H1 (cell line): Measurements from ENCODE around the gene ZDHHC3. TPM values are rescaled to one million over a fixed set of nuclear protein-coding genes. Genes with fewer than 3 reads are reported as not detected.

Experiments
- CTCF ChIA-PET: fragments of 300-600 bp; sonication (Branson Sonifier 250); formaldehyde crosslinking; loops from one replicate; lab custom pipeline; 2021; ENCODE audit not compliant: partially characterized antibody; lab: Charles Lee
- POLR2A ChIA-PET: fragments of 300-600 bp; sonication (Branson Sonifier 250); formaldehyde crosslinking; loops from one replicate; lab custom pipeline; 2021; ENCODE audit warnings: inconsistent platforms; ENCODE audit not compliant: partially characterized antibody; lab: Charles Lee
- DNase-seq, 2 experiments: peaks; one replicate each; pipeline versions ENCODE4 v3.0.0 to v3.0.0-alpha.2; 2010 to 2022; ENCODE audit warnings: low spot score in 2 of 2, low read depth in 1 of 2, mixed read lengths in 1 of 2
- FAIRE-seq: peaks from 2 replicates; lab custom pipeline; 2011; peaks lifted over from hg19 to GRCh38; lab: Jason Lieb, UNC
- H2AFZ ChIP-seq: 2 replicates; pipeline ENCODE4 v1.8.1; 2012; ENCODE audit warnings: low read length, inconsistent platforms
- H2AK5ac ChIP-seq: 2 replicates; pipeline ENCODE4 v1.6.1; 2013; ENCODE audit warnings: low read depth, low read length
- H2BK120ac ChIP-seq: replicated peaks from 2 replicates; pipeline ENCODE3; 2013; ENCODE audit warnings: low read depth, low read length, inconsistent platforms
- H2BK12ac ChIP-seq: 2 replicates; pipeline ENCODE4 v1.6.1; 2013; ENCODE audit warnings: low read depth, low read length
- H2BK15ac ChIP-seq: 2 replicates; pipeline ENCODE4 v1.6.1; 2013; ENCODE audit warnings: low read length
- H2BK20ac ChIP-seq: 2 replicates; pipeline ENCODE4 v1.6.1; 2013; ENCODE audit warnings: low read length
- H2BK5ac ChIP-seq: 2 replicates; pipeline ENCODE4 v1.6.1; 2013; ENCODE audit warnings: low read depth, low read length
- H3K14ac ChIP-seq: 2 replicates; pipeline ENCODE4 v1.6.1; 2013; ENCODE audit warnings: inconsistent platforms; ENCODE audit not compliant: insufficient read length
- H3K18ac ChIP-seq: 2 replicates; pipeline ENCODE4 v1.6.1; 2013; ENCODE audit warnings: low read length; ENCODE audit errors: extremely low read depth
- H3K23ac ChIP-seq: 2 replicates; pipeline ENCODE4 v1.6.1; 2013; ENCODE audit warnings: inconsistent platforms; ENCODE audit not compliant: insufficient read length
- H3K23me2 ChIP-seq: 2 replicates; pipeline ENCODE4 v1.6.1; 2013; ENCODE audit warnings: low read depth, low read length
- H3K27ac ChIP-seq: 2 replicates; pipeline ENCODE4 v1.6.1; 2011; ENCODE audit warnings: low read depth, low read length, inconsistent platforms
- H3K27me3 ChIP-seq, 4 experiments: replicated peaks in 1 of 4; 1 replicate in 1 of 4; 2 replicates in 3 of 4; pipeline versions ENCODE4 v1.6.1 to v1.8.1; 2011 to 2013; ENCODE audit warnings: low read length in 3 of 4, mild to moderate bottlenecking in 3 of 4, inconsistent platforms in 2 of 4, mixed read lengths in 2 of 4, moderate library complexity in 1 of 4; ENCODE audit not compliant: control insufficient read depth in 3 of 4, insufficient read depth in 3 of 4; ENCODE audit errors: extremely low read depth in 1 of 4
- H3K36me3 ChIP-seq, 4 experiments: 2 replicates each; pipeline versions ENCODE4 v1.6.1 to v1.8.1; 2011 to 2013; ENCODE audit warnings: mild to moderate bottlenecking in 4 of 4, low read length in 3 of 4, moderate library complexity in 2 of 4, control low read depth in 1 of 4, inconsistent platforms in 1 of 4; ENCODE audit not compliant: insufficient read depth in 4 of 4, control insufficient read depth in 2 of 4
- H3K4ac ChIP-seq: replicated peaks from 2 replicates; pipeline ENCODE3; 2013; ENCODE audit warnings: low read length, low read depth, mixed read lengths, inconsistent platforms; ENCODE audit not compliant: insufficient read length
- H3K4me1 ChIP-seq, 4 experiments: replicated peaks in 1 of 4; 1 replicate in 1 of 4; 2 replicates in 3 of 4; pipeline versions ENCODE4 v1.6.1 to v1.8.1; 2011 to 2013; ENCODE audit warnings: low read length in 3 of 4, inconsistent platforms in 2 of 4, mixed read lengths in 1 of 4; ENCODE audit not compliant: insufficient read depth in 4 of 4, control insufficient read depth in 3 of 4
- H3K4me2 ChIP-seq, 2 experiments: 2 replicates each; pipeline versions ENCODE4 v1.6.1 to v1.8.1; 2011 to 2013; ENCODE audit warnings: low read depth in 2 of 2, low read length in 2 of 2, control low read depth in 1 of 2, inconsistent platforms in 1 of 2, mild to moderate bottlenecking in 1 of 2; ENCODE audit not compliant: insufficient read depth in 1 of 2
- H3K4me3 ChIP-seq, 4 experiments: fragments of 200-600, 300-600 bp in 1 of 4; sonication (generic), shearing (Covaris generic), sonication (Bioruptor Twin) in 1 of 4; 2 replicates each; pipeline versions ENCODE4 v1.5.1 to v1.8.1; 2011 to 2016; ENCODE audit warnings: low read length in 4 of 4, low read depth in 3 of 4, control low read depth in 2 of 4, inconsistent platforms in 2 of 4, mild to moderate bottlenecking in 2 of 4, mixed read lengths in 1 of 4, moderate library complexity in 1 of 4; ENCODE audit not compliant: insufficient read depth in 2 of 4; ENCODE audit errors: extremely low read depth in 1 of 4
- H3K56ac ChIP-seq: replicated peaks from 2 replicates; pipeline ENCODE3; 2013; ENCODE audit warnings: low read depth, mild to moderate bottlenecking, mixed read lengths, low read length, inconsistent platforms; ENCODE audit not compliant: insufficient read length
- H3K79me1 ChIP-seq: 2 replicates; pipeline ENCODE4 v1.6.1; 2013; ENCODE audit warnings: low read depth, low read length, control low read depth
- H3K79me2 ChIP-seq, 2 experiments: 2 replicates each; pipeline versions ENCODE4 v1.6.1 to v1.8.1; 2012 to 2013; ENCODE audit warnings: low read length in 2 of 2, mild to moderate bottlenecking in 2 of 2, inconsistent platforms in 1 of 2; ENCODE audit not compliant: insufficient read depth in 2 of 2, control insufficient read depth in 1 of 2
- H3K9ac ChIP-seq, 4 experiments: replicated peaks in 1 of 4; 1 replicate in 1 of 4; 2 replicates in 3 of 4; pipeline versions ENCODE4 v1.6.1 to v1.8.1; 2011 to 2013; ENCODE audit warnings: low read depth in 3 of 4, low read length in 3 of 4, control low read depth in 2 of 4, mild to moderate bottlenecking in 2 of 4, moderate library complexity in 2 of 4, inconsistent platforms in 1 of 4; ENCODE audit errors: extremely low read depth in 1 of 4
- H3K9me3 ChIP-seq, 2 experiments: 2 replicates each; pipeline versions ENCODE4 v1.6.1 to v1.8.1; 2012 to 2013; ENCODE audit warnings: mild to moderate bottlenecking in 2 of 2, moderate library complexity in 2 of 2, control low read depth in 1 of 2, inconsistent platforms in 1 of 2, low read depth in 1 of 2, low read length in 1 of 2, mixed read lengths in 1 of 2; ENCODE audit not compliant: insufficient read depth in 2 of 2
- H4K20me1 ChIP-seq, 2 experiments: replicated peaks in 1 of 2; 2 replicates each; pipeline versions ENCODE3 to v1.8.1; 2011 to 2013; ENCODE audit warnings: inconsistent platforms in 2 of 2, low read length in 2 of 2, mild to moderate bottlenecking in 1 of 2; ENCODE audit not compliant: insufficient read depth in 2 of 2, control insufficient read depth in 1 of 2
- H4K5ac ChIP-seq: 2 replicates; pipeline ENCODE4 v1.6.1; 2013; ENCODE audit warnings: low read length, low read depth, mixed read lengths, inconsistent platforms; ENCODE audit not compliant: insufficient read length
- H4K8ac ChIP-seq: 2 replicates; pipeline ENCODE4 v1.8.0; 2013; ENCODE audit warnings: mild to moderate bottlenecking, moderate library complexity, low read length, inconsistent platforms; ENCODE audit not compliant: insufficient read depth; ENCODE audit errors: extremely low read depth
- H4K91ac ChIP-seq: replicated peaks from 2 replicates; pipeline ENCODE3; 2013; ENCODE audit warnings: low read length, mixed read lengths, inconsistent platforms; ENCODE audit not compliant: insufficient read length
- CTCF ChIP-seq, 3 experiments: IDR thresholded peaks; 1 replicate in 2 of 3; 2 replicates in 1 of 3; pipeline versions ENCODE4 v1.5.1 to v1.6.1; 2011; ENCODE audit warnings: low read length in 3 of 3, mild to moderate bottlenecking in 3 of 3, inconsistent platforms in 2 of 3, low read depth in 1 of 3, moderate library complexity in 1 of 3; ENCODE audit not compliant: insufficient read depth in 1 of 3; ENCODE audit errors: control extremely low read depth in 1 of 3
- GABPA ChIP-seq: IDR thresholded peaks from 2 replicates; pipeline ENCODE4 v1.6.1; 2011; ENCODE audit warnings: mild to moderate bottlenecking, low read length, moderate library complexity, borderline replicate concordance; ENCODE audit not compliant: insufficient read depth
- WGBS, 2 experiments: shearing (Covaris generic) in 1 of 2; methylation state at CpG; one replicate each; pipeline versions ENCODE4 v1.1.6 to v1.1.7; 2013 to 2015; ENCODE audit warnings: low lambda C conversion rate in 2 of 2, mixed read lengths in 2 of 2, inconsistent platforms in 1 of 2, low coverage in 1 of 2, missing lambda C conversion rate in 1 of 2; ENCODE audit not compliant: insufficient replicate concordance in 2 of 2, insufficient coverage in 1 of 2, insufficient read length in 1 of 2; ENCODE audit errors: extremely low coverage in 1 of 2, missing lambda C conversion rate in 1 of 2; 5-methylcytosine and 5-hydroxymethylcytosine counted together
- polyA plus RNA-seq, 7 experiments: library from polyadenylated mRNA; depleted of rRNA in 3 of 7; stranded (reverse) in 5 of 7; unstranded in 2 of 7; fragments of >200 nt in 5 of 7; fragments of 200-250 nt in 2 of 7; gene quantifications; 1 replicate in 5 of 7; 2 replicates in 1 of 7; 4 replicates in 1 of 7; pipeline versions ENCODE4 v1.2.1 to v1.2.3, GENCODE V29; 2011 to 2013; ENCODE audit warnings: missing spikeins in 2 of 7, mixed read lengths in 2 of 7
- total RNA-seq: library from RNA; stranded (reverse); fragmentation: NEBNext Ultra II Directional; extraction: Animal tissue kit (Norgen Biotek cat#: 25700); gene quantifications from 2 replicates; pipeline ENCODE4 v1.2.1, GENCODE V29; 2021

ZDHHC3 gene
- total and polyA plus RNA-seq, 2 of the 8 experiments (the other 6 are each of a cell fraction or from before 2014, with no cell fraction given), result 77.4 to 88.7 TPM

- no peak overlapping the region for H4K8ac ChIP-seq
- no peak for DNase-seq
- H3K36me3 ChIP-seq, result peaks cover 5 to 20% (median 7%) of the 10 kb centered on the region in 4 experiments; a peak in 6 of 8 replicates
- H3K79me2 ChIP-seq, result no peaks in the 10 kb centered on the region
- H3K79me1 ChIP-seq, result no peaks in the 10 kb centered on the region
- no peak overlapping the region for H4K91ac ChIP-seq
- H2BK15ac ChIP-seq, result no peak overlapping the region
- no peak overlapping the region for H3K14ac ChIP-seq
- H3K4me3 ChIP-seq, result no peak overlapping the region
- no peak overlapping the region for H3K56ac ChIP-seq
- no peak overlapping the region for H2BK120ac ChIP-seq
- H4K5ac ChIP-seq, result no peak overlapping the region
- no peak for TF ChIP-seq GABPA
- peak in 1 of 3 experiments; percentile 13; a peak in 1 of 4 replicates for TF ChIP-seq CTCF (IDR thresholded peaks at IDR 0.05; ENCODE audit: control extremely low read depth in 1 of 3, insufficient read depth in 1 of 3, low read depth in 1 of 3, low read length in 3 of 3)
- H2AK5ac ChIP-seq, result no peak overlapping the region
- no peak overlapping the region for H2BK5ac ChIP-seq
- no peak overlapping the region for H3K4ac ChIP-seq
- ChIA-PET CTCF (interaction anchor here (0.8 to 9.0 kb wide), 9 partner anchors 11 to 46 kb away, joined by 3 to 69 read pairs (median 4); no protein-coding TSS in a partner anchor), POLR2A (interaction anchor here (0.6 to 1.2 kb wide), 3 partner anchors 23 to 1992 kb away, joined by 3 to 4 read pairs (median 3); no protein-coding TSS in a partner anchor)
- no peak overlapping the region for H2AFZ ChIP-seq
- no peak overlapping the region for H2BK12ac ChIP-seq
- no peaks in the 10 kb centered on the region for H3K23me2 ChIP-seq
- H3K9me3 ChIP-seq, result no peaks in the 10 kb centered on the region
- WGBS, 2 experiments, result 93% methylated on average over 7 of the region's 7 CpGs; no CpG with 5 or more reads in 1 of the 2 experiments
- FAIRE-seq, result no peak
- H4K20me1 ChIP-seq, result peaks cover 6% of the 10 kb centered on the region in 2 experiments
- H2BK20ac ChIP-seq, result no peak overlapping the region
- no peak overlapping the region for H3K18ac ChIP-seq
- no peaks in the 10 kb centered on the region for H3K27me3 ChIP-seq
- H3K9ac ChIP-seq, result no peak overlapping the region
- H3K23ac ChIP-seq, result no peak overlapping the region
- H3K4me1 ChIP-seq, result no peaks in the 10 kb centered on the region
- no peak overlapping the region for H3K27ac ChIP-seq
- H3K4me2 ChIP-seq, result no peak overlapping the region
Measured at GRCh38 chr3:44927371-44927770, 48.6 kb downstream of the ZDHHC3 start.
